ENCODE data around the gene NRDE2. TPM values are rescaled to one million over a fixed set of nuclear protein-coding genes. Genes with fewer than 3 reads are reported as not detected.

The NRDE2 gene
- total and polyA plus RNA-seq, 2 experiments from 2014 or later, result 20.0 to 21.9 TPM

GRCh38 chr14:90373887-90374286 is 42.1 kb upstream of the NRDE2 start:
- TF ChIP-seq EZH2 (IDR thresholded peaks at IDR 0.05; ENCODE audit: borderline replicate concordance), result no peak
- no peak for TF ChIP-seq EZH2phosphoT487 (IDR thresholded peaks at IDR 0.05; ENCODE audit: low read depth, severe bottlenecking, unreplicated experiment)
- TF ChIP-seq, protein P1, sequence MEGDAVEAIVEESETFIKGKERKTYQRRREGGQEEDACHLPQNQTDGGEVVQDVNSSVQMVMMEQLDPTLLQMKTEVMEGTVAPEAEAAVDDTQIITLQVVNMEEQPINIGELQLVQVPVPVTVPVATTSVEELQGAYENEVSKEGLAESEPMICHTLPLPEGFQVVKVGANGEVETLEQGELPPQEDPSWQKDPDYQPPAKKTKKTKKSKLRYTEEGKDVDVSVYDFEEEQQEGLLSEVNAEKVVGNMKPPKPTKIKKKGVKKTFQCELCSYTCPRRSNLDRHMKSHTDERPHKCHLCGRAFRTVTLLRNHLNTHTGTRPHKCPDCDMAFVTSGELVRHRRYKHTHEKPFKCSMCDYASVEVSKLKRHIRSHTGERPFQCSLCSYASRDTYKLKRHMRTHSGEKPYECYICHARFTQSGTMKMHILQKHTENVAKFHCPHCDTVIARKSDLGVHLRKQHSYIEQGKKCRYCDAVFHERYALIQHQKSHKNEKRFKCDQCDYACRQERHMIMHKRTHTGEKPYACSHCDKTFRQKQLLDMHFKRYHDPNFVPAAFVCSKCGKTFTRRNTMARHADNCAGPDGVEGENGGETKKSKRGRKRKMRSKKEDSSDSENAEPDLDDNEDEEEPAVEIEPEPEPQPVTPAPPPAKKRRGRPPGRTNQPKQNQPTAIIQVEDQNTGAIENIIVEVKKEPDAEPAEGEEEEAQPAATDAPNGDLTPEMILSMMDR (IDR thresholded peaks at IDR 0.05; ENCODE audit: poor library complexity), result no peak
- Histone ChIP-seq H3K4me1 (ENCODE audit: insufficient read depth) (no peaks in the 10 kb centered on the region), H4K20me1 (ENCODE audit: insufficient read depth, poor library complexity, severe bottlenecking) (no peaks in the 10 kb centered on the region)

DNA sequence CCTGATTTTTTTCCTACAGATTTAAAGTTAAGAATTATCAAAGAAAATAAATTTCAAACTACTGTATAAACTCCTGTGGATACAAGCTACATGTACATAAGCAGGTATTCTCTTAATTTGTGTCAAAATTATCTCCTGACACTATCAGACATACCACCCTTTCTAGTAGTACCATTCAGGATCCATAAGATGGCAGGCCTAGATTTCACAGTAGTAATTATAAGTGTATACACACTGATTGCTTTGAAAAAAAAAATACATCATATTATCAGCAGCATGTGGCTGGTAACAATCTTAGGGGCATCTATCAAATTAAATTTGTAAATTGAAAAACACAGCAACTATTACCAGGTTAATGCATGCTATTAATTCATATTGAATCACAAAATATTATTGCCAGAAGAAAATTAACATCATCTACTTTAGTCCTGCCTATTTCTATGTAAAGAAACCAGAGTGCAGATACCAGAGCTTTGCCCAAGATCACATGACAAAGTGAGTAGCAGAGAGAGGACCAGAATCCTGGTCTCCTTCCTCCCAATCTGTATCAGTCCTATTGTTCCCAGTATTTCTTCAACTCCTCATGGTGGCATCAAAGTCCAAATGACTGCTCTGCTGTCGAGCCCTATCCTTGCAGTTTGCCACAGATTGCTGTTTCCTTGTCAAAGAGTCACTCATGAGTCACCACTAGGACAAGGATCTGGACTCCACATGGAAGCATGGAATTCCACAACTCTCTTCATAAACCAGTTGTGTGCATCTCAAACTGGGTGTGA is 37.4 kb upstream of the NRDE2 start:
- H3K9me3 ChIP-seq (ENCODE audit: low read depth), result no peaks in the 10 kb centered on the region
- H4K20me1 ChIP-seq (ENCODE audit: insufficient read depth, poor library complexity, severe bottlenecking), result no peaks in the 10 kb centered on the region
- TF ChIP-seq EZH2phosphoT487 (IDR thresholded peaks at IDR 0.05; ENCODE audit: low read depth, severe bottlenecking, unreplicated experiment), result no peak
- TF ChIP-seq EZH2 (IDR thresholded peaks at IDR 0.05; ENCODE audit: borderline replicate concordance), result no peak
- TF ChIP-seq, protein P1 (IDR thresholded peaks at IDR 0.05; ENCODE audit: poor library complexity), result no peak
- no peak overlapping the region for H3K4me2 ChIP-seq
- no peaks in the 10 kb centered on the region for H3K36me3 ChIP-seq (replicated peaks; ENCODE audit: insufficient read depth, low read depth)
- no peaks in the 10 kb centered on the region for H3K27me3 ChIP-seq
- peaks cover 6% of the 10 kb centered on the region for H3K4me1 ChIP-seq (ENCODE audit: insufficient read depth)
- peak; percentile 67 for DNase-seq (ENCODE audit: low spot score)
- H3K9me2 ChIP-seq (replicated peaks; ENCODE audit: insufficient read depth), result no peaks in the 10 kb centered on the region
- no peak overlapping the region for H3K4me3 ChIP-seq
- H2AFZ ChIP-seq, result no peak overlapping the region
- H3K27ac ChIP-seq, result peak overlapping the region; percentile 8
- no peaks in the 10 kb centered on the region for H3K79me2 ChIP-seq
- 47% methylated on average over 1 of the region's 1 CpG for WGBS (ENCODE audit: low lambda C conversion rate, missing lambda C conversion rate)

More at GRCh38 chr14:90373887-90374286, 42.1 kb upstream of the NRDE2 start:
- WGBS (ENCODE audit: low lambda C conversion rate, missing lambda C conversion rate), result 65% methylated on average over 6 of the region's 6 CpGs
- DNase-seq (ENCODE audit: low spot score), result peak; percentile 47
- Histone ChIP-seq H3K4me2 (no peak overlapping the region), H3K79me2 (no peaks in the 10 kb centered on the region), H3K27ac (no peak overlapping the region), H3K9me3 (ENCODE audit: low read depth) (no peaks in the 10 kb centered on the region), H3K27me3 (no peaks in the 10 kb centered on the region), H2AFZ (no peak overlapping the region), H3K36me3 (replicated peaks; ENCODE audit: insufficient read depth, low read depth) (no peaks in the 10 kb centered on the region), H3K4me3 (no peak overlapping the region), H3K9me2 (replicated peaks; ENCODE audit: insufficient read depth) (no peaks in the 10 kb centered on the region)

DNA sequence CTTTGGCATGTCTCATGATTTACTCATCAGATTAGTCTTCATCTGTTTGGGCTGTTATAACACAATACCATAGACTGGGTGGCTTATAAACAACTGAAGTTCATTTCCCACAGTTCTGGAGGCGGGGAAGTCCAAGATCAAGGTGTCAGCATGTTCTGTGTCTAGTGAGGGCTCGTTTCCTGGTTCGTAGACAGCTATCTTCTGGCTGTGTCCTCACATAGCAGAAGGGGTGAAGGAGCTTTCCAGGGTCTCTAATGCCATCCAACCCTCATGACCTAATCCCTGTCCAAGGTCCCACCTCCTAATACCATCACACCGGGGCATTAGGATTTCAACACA is 30.8 kb upstream of the NRDE2 start:
- Histone ChIP-seq H3K79me2 (no peaks in the 10 kb centered on the region), H3K9me2 (replicated peaks; ENCODE audit: insufficient read depth) (no peaks in the 10 kb centered on the region), H3K4me2 (no peak overlapping the region), H3K4me3 (no peak overlapping the region), H3K36me3 (replicated peaks; ENCODE audit: insufficient read depth, low read depth) (no peaks in the 10 kb centered on the region), H3K27ac (no peak overlapping the region), H3K4me1 (ENCODE audit: insufficient read depth) (peaks cover 6% of the 10 kb centered on the region), H3K27me3 (no peaks in the 10 kb centered on the region), H2AFZ (no peak overlapping the region), H4K20me1 (ENCODE audit: insufficient read depth, poor library complexity, severe bottlenecking) (no peaks in the 10 kb centered on the region), H3K9me3 (ENCODE audit: low read depth) (no peaks in the 10 kb centered on the region)
- TF ChIP-seq EZH2phosphoT487 (IDR thresholded peaks at IDR 0.05; ENCODE audit: low read depth, severe bottlenecking, unreplicated experiment), result no peak
- TF ChIP-seq EZH2 (IDR thresholded peaks at IDR 0.05; ENCODE audit: borderline replicate concordance), result no peak
- TF ChIP-seq, protein P1 (IDR thresholded peaks at IDR 0.05; ENCODE audit: poor library complexity), result no peak
- DNase-seq (ENCODE audit: low spot score), result no peak
- WGBS (ENCODE audit: low lambda C conversion rate, missing lambda C conversion rate), result 81% methylated on average over 4 of the region's 4 CpGs

All from hepatocyte (in vitro differentiated cells).